Erythroblast (primary cell): ENCODE data around the gene LAIR1.
"Not testable (repeated sequence)": the region's sequence is repeated elsewhere in the genome, so short reads cannot be mapped to it uniquely, and the experiment has no call there.

Experiments
- DNase-seq, 2 experiments: peaks; one replicate each; lab custom pipeline; 2025; lab: John Stamatoyannopoulos, UW
- GATA1 ChIP-seq: IDR thresholded peaks from 2 replicates; pipeline ENCODE4 v1.6.1; 2011; ENCODE audit warnings: low read depth, mild to moderate bottlenecking, control low read depth, low read length, moderate library complexity
- POLR2A ChIP-seq: IDR thresholded peaks from 2 replicates; pipeline ENCODE4 v1.6.1; 2011; ENCODE audit warnings: mild to moderate bottlenecking, low read length

The LAIR1 gene

GRCh38 chr19:54325194-54325621 lies 39.5 kb downstream of the LAIR1 start:
- TF ChIP-seq GATA1 (no peak), POLR2A (no peak)
- DNase-seq, result peak; percentile 33 to 67

GRCh38 chr19:54324071-54324470 lies 40.7 kb downstream of the LAIR1 start:
- no peak for DNase-seq
- TF ChIP-seq POLR2A (no peak), GATA1 (no peak)

GRCh38 chr19:54322934-54323333 lies 41.8 kb downstream of the LAIR1 start:
- not testable (repeated sequence) for DNase-seq

GRCh38 chr19:54322295-54322694 lies 42.4 kb downstream of the LAIR1 start:
- not testable (repeated sequence) for DNase-seq

GRCh38 chr19:54319892-54320670 lies 44.6 kb downstream of the LAIR1 start:
- no peak for TF ChIP-seq POLR2A
- DNase-seq, result no peak

GRCh38 chr19:54319049-54319448 lies 45.7 kb downstream of the LAIR1 start:
- no peak for TF ChIP-seq POLR2A
- TF ChIP-seq GATA1, result no peak
- DNase-seq, result no peak

GRCh38 chr19:54317965-54318240 lies 46.8 kb downstream of the LAIR1 start:
- DNase-seq, result no peak
- TF ChIP-seq GATA1 (no peak), POLR2A (no peak)

GRCh38 chr19:54317108-54317964 lies 47.4 kb downstream of the LAIR1 start:
- DNase-seq, result no peak
- TF ChIP-seq GATA1 (no peak), POLR2A (no peak)

- peak in 1 of 2 experiments; percentile 2 for DNase-seq
- TF ChIP-seq POLR2A (no peak), GATA1 (no peak)
Measured at GRCh38 chr19:54316746-54317107, 48.0 kb downstream of the LAIR1 start.

GRCh38 chr19:54315956-54316355 lies 48.8 kb downstream of the LAIR1 start:
- DNase-seq, result no peak
- no peak for TF ChIP-seq POLR2A
- no peak for TF ChIP-seq GATA1

- TF ChIP-seq POLR2A (no peak), GATA1 (no peak)
- DNase-seq, result no peak
Measured at GRCh38 chr19:54312436-54313377, 52.0 kb downstream of the LAIR1 start, which contains the start of gene LILRA5. LILRA5 (minus strand) TSS chr19:54313166; CDS start chr19:54313019, 147 bp downstream.

GRCh38 chr19:54312011-54312410 lies 52.7 kb downstream of the LAIR1 start:
- no peak for DNase-seq
- TF ChIP-seq POLR2A (no peak), GATA1 (no peak)

- DNase-seq, result no peak
- TF ChIP-seq POLR2A, result no peak
- TF ChIP-seq GATA1, result no peak
Measured at GRCh38 chr19:54311486-54311885, 53.2 kb downstream of the LAIR1 start.

- TF ChIP-seq GATA1, result no peak
Measured at GRCh38 chr19:54310543-54310942, 54.2 kb downstream of the LAIR1 start.

More at GRCh38 chr19:54310543-54310942, 54.2 kb downstream of the LAIR1 start:
- no peak for DNase-seq
